Endometrial microvascular endothelial cells (primary cell): Measurements from ENCODE around the gene GHR. TPM values are rescaled to one million over a fixed set of nuclear protein-coding genes. Genes with fewer than 3 reads are reported as not detected.

Experiments used
- in situ Hi-C: cut with HindIII; loops from 2 replicates; pipeline ENCODE4 v1.10.0; 2017; ENCODE audit warnings: low sequenced_read_pairs, low pct_unique_long_range_greater_than_20kb; ENCODE audit errors: inconsistent ontology term
- total RNA-seq: library from RNA; depleted of rRNA; stranded (reverse); fragments of >200 nt; gene quantifications from one replicate; pipeline ENCODE4 v1.2.3, GENCODE V29; 2015; ENCODE audit errors: inconsistent ontology term

The GHR gene
- 2.2 TPM for total RNA-seq

DNA sequence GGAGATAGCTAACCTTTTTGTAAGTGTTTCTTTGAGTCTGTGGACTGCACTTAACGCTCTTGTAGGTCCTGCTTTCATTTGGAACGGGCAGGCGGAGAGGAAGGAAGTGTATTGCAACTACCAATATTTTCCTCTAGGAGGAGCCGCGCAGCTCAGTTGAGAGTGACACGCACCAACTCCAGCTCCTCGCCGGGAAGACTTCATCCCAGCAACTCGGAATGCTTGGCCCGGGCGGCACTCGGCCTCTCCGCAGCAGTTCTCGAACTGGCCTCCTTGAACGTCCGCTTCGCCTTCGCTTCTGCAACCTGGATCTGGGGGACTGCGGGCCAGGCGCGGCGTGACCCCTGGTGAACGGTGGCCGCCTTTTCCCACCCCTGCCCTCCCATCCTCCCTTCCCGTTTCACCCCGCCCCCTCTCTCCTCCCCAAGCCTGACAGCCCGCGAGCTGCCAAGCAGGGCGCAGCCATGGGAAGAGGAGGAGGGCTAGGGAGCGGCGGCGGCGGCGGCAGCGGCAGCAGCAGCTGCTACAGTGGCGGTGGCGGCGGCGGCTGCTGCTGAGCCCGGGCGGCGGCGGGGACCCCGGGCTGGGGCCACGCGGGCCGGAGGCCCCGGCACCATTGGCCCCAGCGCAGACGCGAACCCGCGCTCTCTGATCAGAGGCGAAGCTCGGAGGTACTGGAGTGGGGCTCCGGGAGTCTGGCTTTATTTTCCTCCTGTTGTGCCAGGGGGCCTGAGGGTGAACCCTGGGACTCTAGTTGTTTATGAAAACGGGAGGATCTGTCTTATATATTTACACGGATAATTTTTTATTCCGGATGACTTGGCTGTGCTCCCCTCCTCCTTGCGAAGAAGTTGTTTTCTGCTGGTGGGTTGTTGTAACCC, at the start of gene GHR:
Gene GHR, plus strand, starts transcription at position 155 of the 881 bp plus-strand sequence. CDS start 142,436 bp downstream, outside the sequence.
- in situ Hi-C loops, result no loop called here

DNA sequence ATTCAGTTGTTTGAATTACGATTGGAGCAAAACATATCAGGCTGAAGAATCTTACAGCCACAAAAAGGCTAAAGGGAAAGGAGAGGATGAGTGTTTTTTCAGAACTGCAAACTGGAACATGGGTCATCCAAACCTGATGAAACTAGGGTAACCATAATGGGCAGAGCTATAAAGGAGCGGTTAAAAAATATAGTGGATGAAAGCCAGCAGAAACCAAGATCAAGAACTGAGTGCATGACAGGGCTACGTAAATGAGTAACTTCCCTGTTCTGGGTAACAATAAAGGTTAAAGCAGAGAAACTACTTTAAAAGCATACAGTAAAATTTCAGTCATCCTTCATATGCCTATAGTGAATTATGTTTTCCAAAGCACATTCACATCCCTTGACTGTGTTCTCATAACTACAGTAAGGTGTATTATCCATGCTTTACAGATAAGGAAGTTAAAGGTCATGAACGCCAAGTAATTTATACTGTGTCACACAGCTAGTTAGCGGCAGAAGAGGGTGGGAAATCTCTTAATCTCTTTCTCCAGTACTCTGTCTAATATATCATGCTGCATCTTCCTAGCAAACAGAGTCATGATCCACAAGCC, 48.5 kb upstream of the GHR start:
- in situ Hi-C loops, result no loop called here

GRCh38 chr5:42377496-42377895, 45.7 kb upstream of the GHR start:
- in situ Hi-C loops, result no loop called here

DNA sequence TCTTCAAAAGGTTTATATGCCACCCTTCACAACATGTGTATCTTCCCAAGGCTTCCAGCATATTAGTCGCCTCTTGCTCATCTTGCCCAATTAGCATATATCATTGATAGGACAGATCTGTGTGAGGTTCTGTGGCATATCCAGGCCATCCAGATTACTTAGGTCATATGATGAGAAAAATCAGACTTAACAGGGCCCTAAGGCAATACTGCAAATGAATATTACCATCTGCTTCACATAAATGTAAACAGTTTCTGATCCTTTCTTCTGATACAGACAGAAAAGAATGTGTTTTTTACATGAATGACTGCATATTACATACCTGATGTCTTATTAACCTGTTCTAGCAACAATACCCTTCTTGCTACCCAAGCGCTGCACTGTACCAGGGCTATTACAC, 41.3 kb upstream of the GHR start:
- in situ Hi-C loops, result no loop called here

GRCh38 chr5:42387563-42387962, 35.7 kb upstream of the GHR start:
- in situ Hi-C loops, result no loop called here

DNA sequence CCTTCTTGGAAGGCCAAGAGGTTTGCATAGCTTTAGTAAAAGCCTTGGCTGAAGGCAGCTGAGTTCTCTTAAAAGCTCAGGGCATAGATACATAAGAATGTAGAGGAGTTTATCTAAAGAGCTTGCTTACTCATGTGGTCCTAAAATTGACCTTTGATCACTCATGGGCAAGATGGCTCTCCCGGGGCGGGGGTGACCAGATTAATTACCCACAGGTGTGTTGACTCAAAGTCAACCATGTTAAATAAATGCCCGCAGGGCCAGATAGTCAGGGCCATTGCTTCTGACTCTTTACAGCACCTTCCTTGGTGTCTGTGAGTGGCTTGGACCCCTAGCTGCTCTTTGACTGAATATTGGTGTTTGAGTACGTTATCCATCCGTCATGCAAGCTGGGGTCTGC, 33.1 kb upstream of the GHR start:
- in situ Hi-C loops, result no loop called here

GRCh38 chr5:42392917-42393316, 30.3 kb upstream of the GHR start:
- in situ Hi-C loops, result no loop called here

DNA sequence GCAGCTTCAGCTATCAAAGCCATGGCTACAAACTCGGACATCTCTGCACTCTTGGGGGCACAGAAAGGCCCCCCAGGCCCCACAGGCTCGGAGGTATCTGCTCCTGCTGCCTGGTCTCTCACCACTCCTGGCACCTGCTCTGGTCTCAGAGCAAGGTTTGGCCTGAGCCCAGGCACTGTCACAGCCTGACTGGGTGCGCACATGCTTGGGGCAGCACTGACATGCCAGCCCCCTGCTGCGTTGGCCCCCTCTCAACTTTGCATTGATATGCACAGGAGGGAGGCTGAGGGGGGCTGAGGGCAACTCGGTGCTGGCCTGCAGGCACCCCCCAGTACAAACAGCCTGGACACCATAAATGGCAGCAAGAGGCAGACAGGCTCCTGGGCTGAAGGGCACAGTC, 27.1 kb upstream of the GHR start:
- in situ Hi-C loops, result no loop called here

- in situ Hi-C loops, result no loop called here
Measured at GRCh38 chr5:42397267-42397666, 26.0 kb upstream of the GHR start.

DNA sequence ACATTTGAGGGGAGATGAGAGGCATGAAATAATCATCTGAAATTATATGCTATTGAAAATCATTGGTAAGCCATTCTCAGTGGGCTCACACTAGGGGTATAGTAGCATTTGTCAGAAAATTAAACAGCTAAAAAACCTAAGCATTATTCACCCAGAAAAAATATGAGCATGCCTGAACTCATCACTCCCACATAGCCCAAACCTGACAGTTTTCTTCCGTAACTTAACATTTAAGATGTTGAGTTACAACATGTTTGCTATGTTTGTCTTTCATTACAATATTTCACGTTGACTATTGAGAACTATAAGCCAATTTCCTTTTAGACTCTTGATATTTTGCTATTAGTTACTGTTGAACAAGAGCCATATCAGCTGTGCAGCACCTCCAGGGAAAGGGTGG, 23.5 kb upstream of the GHR start:
- in situ Hi-C loops, result no loop called here

- in situ Hi-C loops, result no loop called here
Measured at GRCh38 chr5:42400474-42400873, 22.8 kb upstream of the GHR start.

GRCh38 chr5:42403236-42403635, 20.0 kb upstream of the GHR start:
- in situ Hi-C loops, result no loop called here

- in situ Hi-C loops, result no loop called here
Measured at GRCh38 chr5:42404366-42404765, 18.9 kb upstream of the GHR start.

- in situ Hi-C loops, result no loop called here
Measured at GRCh38 chr5:42419294-42419693, 3.9 kb upstream of the GHR start.

GRCh38 chr5:42422656-42423280, 471 bp upstream of the GHR start:
- in situ Hi-C loops, result no loop called here

DNA sequence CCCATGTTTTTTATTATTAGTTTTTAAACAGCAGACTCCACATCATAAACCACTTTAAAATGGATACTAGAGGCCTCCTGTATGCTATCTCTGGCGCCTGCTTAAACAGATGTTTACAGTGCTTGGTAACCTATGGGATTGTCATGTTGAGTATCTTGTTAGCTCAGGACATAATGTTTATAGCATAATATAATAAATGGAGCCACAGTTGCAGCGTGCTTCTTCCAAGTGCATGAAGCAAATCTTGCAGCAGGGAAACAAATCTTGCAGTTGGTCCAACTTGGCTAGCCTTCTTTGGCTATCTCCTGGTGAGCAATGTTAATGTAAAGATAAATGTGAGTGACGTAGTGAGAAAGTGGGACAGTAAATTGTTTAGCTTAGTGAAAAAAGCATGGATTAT, 2.8 kb downstream of the GHR start:
- in situ Hi-C loops, result no loop called here

- in situ Hi-C loops, result no loop called here
Measured at GRCh38 chr5:42429694-42430093, 6.5 kb downstream of the GHR start.

DNA sequence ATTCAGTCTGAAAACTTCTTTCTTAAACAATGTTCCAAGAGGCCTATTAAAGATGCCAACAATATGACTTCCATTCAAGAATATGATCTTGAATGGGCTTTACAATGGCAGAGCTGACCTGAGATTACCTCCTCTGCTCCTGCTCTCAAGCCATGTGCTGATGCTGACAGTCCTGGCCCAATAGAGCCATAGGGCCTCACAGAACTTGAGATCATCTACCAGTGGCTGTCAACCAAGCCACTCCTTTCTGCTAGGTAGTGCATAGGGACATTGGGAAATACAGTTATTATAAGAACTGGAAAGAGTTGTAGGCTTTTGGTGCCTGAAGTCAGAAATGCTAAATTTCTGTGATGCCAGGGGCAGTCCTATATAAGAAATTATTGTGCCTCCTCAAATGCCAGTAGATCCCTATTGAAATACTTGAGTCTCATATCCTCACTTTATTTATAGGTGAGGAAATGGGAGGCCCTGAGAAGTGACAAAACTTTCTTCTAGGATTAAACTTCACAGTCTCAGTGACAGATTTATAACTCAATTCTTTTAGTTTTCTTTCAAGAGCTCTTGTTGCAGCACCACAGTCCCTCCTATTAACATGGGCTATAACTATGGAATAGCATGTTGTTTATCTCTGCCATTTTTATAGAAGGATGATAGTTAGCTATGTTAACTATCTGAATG, 10.9 kb downstream of the GHR start:
- in situ Hi-C loops, result no loop called here

- in situ Hi-C loops, result no loop called here
Measured at GRCh38 chr5:42436051-42436450, 12.8 kb downstream of the GHR start.
